HG03432 (cell line): Measurements from ENCODE around the gene WDR11.

Source experiments
- ATAC-seq: cut with Tn5 transposase; IDR thresholded peaks from one replicate; pipeline ENCODE4 v1.9.1; 2021; ENCODE audit warnings: mild to moderate bottlenecking, moderate library complexity; ENCODE audit not compliant: unreplicated experiment

Gene WDR11

GRCh38 chr10:120942806-120943413 is 91.7 kb downstream of the WDR11 start:
- peak; percentile 97 for ATAC-seq

- ATAC-seq = no peak
Measured at GRCh38 chr10:120943542-120943941, 92.4 kb downstream of the WDR11 start.

GRCh38 chr10:120944586-120945125 is 93.5 kb downstream of the WDR11 start:
- no peak for ATAC-seq

DNA sequence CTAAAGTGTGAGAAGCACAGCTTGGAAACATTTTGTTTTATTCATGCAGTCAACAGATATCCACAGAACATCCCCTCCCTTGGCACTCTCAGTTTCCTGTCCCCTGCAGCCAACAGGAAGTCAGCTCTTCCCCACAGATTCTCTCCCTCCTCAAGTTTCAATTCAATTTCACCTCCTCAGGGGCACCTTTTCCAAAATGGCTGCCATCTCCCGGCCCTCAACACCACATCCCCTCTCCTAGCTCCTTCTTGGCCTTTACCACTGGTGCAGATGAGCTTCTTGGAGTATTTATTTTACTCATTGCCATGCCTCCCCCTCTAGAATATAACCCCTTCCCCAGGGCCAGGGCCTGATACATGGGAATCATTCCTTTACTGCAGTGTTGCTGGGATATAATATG is 94.0 kb downstream of the WDR11 start:
- no peak for ATAC-seq

GRCh38 chr10:120945801-120946302 is 94.7 kb downstream of the WDR11 start:
- ATAC-seq = no peak

DNA sequence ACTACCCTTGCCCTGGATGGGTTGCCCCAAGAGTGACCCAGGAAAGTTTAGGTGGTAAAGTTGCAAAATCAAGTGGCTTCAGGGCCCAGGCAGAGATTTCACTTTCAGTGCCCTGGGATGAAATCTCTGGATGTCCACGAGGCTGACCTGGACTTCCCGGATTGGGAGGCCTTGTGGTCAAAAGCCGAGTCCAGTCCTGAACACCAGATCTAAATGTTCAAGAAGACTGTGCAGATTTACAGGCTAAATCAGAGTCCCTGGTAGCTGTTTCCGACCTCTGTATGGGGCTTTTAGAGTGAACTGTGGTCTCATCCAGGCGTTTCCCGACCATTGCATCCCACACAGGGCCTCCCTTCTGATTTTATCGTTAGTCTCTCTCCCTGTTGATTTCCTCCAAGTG is 95.3 kb downstream of the WDR11 start:
- no peak for ATAC-seq

DNA sequence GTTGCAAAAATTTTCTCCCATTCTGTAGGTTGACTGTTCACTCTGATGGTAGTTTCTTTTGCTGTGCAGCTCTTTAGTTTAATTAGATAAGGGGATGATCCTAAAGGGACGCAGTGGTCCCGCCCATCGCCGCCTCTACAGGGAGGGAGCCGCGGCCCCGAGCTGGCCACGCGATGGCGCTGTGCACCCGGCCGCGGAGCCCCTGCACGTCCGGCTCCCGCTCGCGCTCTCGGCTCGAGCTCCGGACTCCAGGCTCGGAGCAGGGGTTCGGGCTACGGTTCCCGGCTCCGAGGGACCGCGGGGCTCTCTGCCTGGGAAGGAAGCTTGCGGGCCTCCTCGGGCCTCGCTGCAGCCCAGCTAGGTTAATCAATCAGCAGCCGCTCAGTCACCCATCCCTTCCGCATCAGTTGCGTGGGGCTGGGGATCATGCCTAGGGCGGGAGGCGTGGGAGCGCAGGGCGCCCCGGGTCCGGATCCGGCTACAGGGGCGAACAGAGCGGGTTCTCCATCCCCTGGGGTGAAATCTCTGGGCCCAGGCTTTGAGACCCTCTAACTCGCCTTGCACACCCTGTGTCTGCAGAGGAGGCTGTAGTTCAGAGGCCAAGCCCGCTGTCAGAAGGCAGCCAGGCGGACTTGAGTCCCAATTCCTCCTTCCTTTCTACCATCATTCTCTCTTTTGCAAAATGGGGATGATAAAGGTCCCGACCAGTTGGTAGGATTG is 97.9 kb downstream of the WDR11 start:
- ATAC-seq = peak; percentile 98

DNA sequence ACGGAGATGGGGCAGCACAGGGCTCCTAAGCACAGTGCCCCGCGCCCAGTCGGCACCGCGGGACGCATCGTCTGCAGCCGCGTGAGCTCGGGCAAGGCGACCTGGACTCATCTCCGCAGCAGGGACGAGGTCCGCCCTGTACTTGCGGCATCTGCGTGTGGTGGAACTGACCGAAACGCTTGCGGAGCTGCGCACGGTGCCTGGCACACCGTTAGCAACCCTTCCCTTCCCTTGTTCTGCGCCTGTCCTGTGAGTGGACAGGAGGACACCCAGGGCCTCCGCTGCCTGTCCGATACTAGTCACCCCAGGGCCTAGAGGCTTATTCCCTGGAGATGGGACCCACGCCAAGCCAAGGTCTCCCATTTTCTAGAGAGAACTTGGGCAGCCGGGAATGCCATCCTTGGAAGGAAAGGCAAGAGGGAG is 98.5 kb downstream of the WDR11 start:
- ATAC-seq = no peak

GRCh38 chr10:120950051-120950561 is 98.9 kb downstream of the WDR11 start:
- no peak for ATAC-seq

DNA sequence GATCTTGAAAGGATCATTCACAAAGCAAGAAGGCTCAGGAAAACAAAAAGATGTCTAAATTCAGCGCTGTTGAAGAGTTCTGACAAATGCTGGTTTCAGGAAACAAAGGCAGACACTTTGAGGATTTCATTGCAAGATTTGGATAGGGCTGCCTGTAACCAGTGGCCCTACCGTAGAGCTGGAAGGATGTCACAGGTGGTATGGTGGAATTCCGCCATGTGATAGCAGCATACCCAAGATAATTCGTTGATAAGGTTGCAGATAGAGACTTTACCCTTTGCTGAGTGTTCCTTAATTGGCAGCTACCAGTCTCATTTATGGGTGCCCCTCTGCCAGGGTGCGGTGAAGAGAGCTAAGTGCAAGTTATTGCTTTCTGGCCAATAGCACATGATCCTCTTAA is 100.1 kb downstream of the WDR11 start:
- ATAC-seq = no peak

DNA sequence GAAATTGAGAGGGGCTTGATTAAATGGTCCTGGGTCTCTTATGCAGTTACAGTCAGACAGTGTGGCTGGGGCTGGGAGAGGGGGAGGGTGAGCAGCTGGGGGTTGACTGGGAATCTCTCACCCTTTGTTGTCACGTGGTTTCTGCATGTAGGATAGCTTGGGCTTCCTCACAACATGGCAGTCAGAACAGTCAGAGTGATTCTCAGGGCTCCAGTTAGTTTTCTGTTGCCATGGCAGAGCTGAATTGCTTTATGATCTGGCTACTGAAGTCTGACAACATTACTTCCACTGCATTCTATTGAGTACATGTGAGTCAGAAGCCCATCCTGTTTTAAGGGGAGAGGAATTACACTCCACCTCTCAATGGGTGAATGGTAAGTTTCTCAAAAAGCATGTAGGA is 102.7 kb downstream of the WDR11 start:
- ATAC-seq = no peak
